HepG2 (cell line): ENCODE measurements around the gene ATP7B. TPM values are rescaled to one million over a fixed set of nuclear protein-coding genes. Genes with fewer than 3 reads are reported as not detected.

Experiments used
- ATAC-seq: fragments of 200-7000 bp; cut with Tn5 transposase; 3 replicates; pipeline ENCODE4 v1.9.1; 2020; ENCODE audit warnings: mild to moderate bottlenecking, moderate library complexity
- BruUV-seq: library from RNA; stranded (reverse); fragments of 400-500 nt; replicated peaks from 2 replicates; lab custom pipeline; 2021; lab: Mats Ljungman, UMichigan
- CTCF ChIA-PET: fragments of 300-600 bp; formaldehyde crosslinking; extraction: SDS; loops from one replicate; lab custom pipeline; 2021; ENCODE audit warnings: low total read pairs, inconsistent platforms, low intra/inter-chr PET ratio; lab: Yijun Ruan, JAX
- POLR2A ChIA-PET: fragments of 350-600 bp; sonication (Branson Sonifier 250); formaldehyde crosslinking; loops from one replicate; lab custom pipeline; 2020; ENCODE audit warnings: antibody characterized with exemption, inconsistent platforms; lab: Yijun Ruan, JAX
- DNase-seq: peaks from one replicate; pipeline ENCODE4 v3.0.0-alpha.2; 2015; ENCODE audit warnings: low spot score
- FAIRE-seq: peaks from 3 replicates; lab custom pipeline; 2011; peaks lifted over from hg19 to GRCh38; lab: Jason Lieb, UNC
- H2AFZ ChIP-seq: one replicate; pipeline ENCODE4 v1.6.1; 2011; ENCODE audit warnings: low read length, inconsistent platforms
- H3K27ac ChIP-seq: fragments of 300-600 bp; 3 replicates; pipeline ENCODE4 v1.8.0; 2011; ENCODE audit warnings: mixed run types, mild to moderate bottlenecking, mixed read lengths, low read length, inconsistent platforms; ENCODE audit not compliant: insufficient read depth; ENCODE audit errors: extremely low read length
- H3K27me3 ChIP-seq, 2 experiments: fragments of 200-600 bp in 1 of 2; 2 replicates in 1 of 2; 3 replicates in 1 of 2; pipeline versions ENCODE4 v1.6.0 to v1.8.0; 2011; ENCODE audit warnings: low read length in 2 of 2, mild to moderate bottlenecking in 2 of 2, moderate library complexity in 2 of 2, inconsistent platforms in 1 of 2; ENCODE audit not compliant: insufficient read depth in 2 of 2, control insufficient read depth in 1 of 2
- H3K36me3 ChIP-seq, 2 experiments: fragments of 200-600 bp in 1 of 2; replicated peaks in 1 of 2; 2 replicates in 1 of 2; 3 replicates in 1 of 2; pipeline versions ENCODE4 v1.5.1 to v1.8.0; 2011; ENCODE audit warnings: low read length in 2 of 2, inconsistent platforms in 1 of 2; ENCODE audit not compliant: insufficient read depth in 2 of 2, control insufficient read depth in 1 of 2
- H3K4me1 ChIP-seq: 2 replicates; pipeline ENCODE4 v1.5.1; 2012; ENCODE audit warnings: low read length, inconsistent platforms; ENCODE audit not compliant: insufficient read depth
- H3K4me2 ChIP-seq: 2 replicates; pipeline ENCODE4 v1.6.0; 2011; ENCODE audit warnings: low read depth, low read length, inconsistent platforms
- H3K4me3 ChIP-seq, 3 experiments: fragments of 200-600 bp in 1 of 3; sonication (generic), shearing (Covaris generic) in 1 of 3; replicated peaks in 1 of 3; 2 replicates each; pipeline ENCODE4 v1.5.1; 2011 to 2016; ENCODE audit warnings: low read length in 3 of 3, inconsistent platforms in 2 of 3, low read depth in 2 of 3, mild to moderate bottlenecking in 2 of 3, control low read depth in 1 of 3, mixed read lengths in 1 of 3; ENCODE audit not compliant: insufficient read depth in 1 of 3
- H3K79me2 ChIP-seq: one replicate; pipeline ENCODE4 v1.6.1; 2011; ENCODE audit warnings: low read length, inconsistent platforms; ENCODE audit not compliant: insufficient read depth
- H3K9ac ChIP-seq: 2 replicates; pipeline ENCODE4 v1.6.0; 2011; ENCODE audit warnings: mild to moderate bottlenecking, low read depth, low read length, inconsistent platforms; ENCODE audit not compliant: insufficient read depth
- H3K9me3 ChIP-seq: 2 replicates; pipeline ENCODE4 v1.5.1; 2012; ENCODE audit warnings: mild to moderate bottlenecking, low read length
- H4K20me1 ChIP-seq: 2 replicates; pipeline ENCODE4 v1.6.0; 2011; ENCODE audit warnings: inconsistent platforms, mild to moderate bottlenecking, low read length, moderate library complexity; ENCODE audit not compliant: insufficient read depth
- JDP2 ChIP-seq: sonication (generic); formaldehyde crosslinking; IDR thresholded peaks from 2 replicates; pipeline ENCODE4 v1.8.1; 2022; ENCODE audit warnings: missing genetic modification reagents, borderline replicate concordance
- NCOA2 ChIP-seq: sonication (generic); formaldehyde crosslinking; IDR thresholded peaks from 2 replicates; pipeline ENCODE4 v1.8.0; 2022; ENCODE audit warnings: inconsistent platforms
- RXRB ChIP-seq: IDR thresholded peaks from 2 replicates; pipeline ENCODE4 v1.6.1; 2016; ENCODE audit warnings: borderline replicate concordance, missing genetic modification reagents, missing compliant biosample characterization
- SOX13 ChIP-seq, 3 experiments: fragments of 450-650 bp in 1 of 3; sonication (generic) in 1 of 3; formaldehyde crosslinking in 1 of 3; IDR thresholded peaks in 2 of 3; conservative IDR thresholded peaks in 1 of 3; 2 replicates each; pipeline versions ENCODE4 v1.5.0 to v1.6.1; 2016 to 2020; ENCODE audit warnings: antibody characterized with exemption in 1 of 3, mild to moderate bottlenecking in 1 of 3, missing compliant biosample characterization in 1 of 3, missing genetic modification reagents in 1 of 3, moderate library complexity in 1 of 3
- SYNCRIP ChIP-seq: fragments of 200-400 bp; formaldehyde crosslinking; IDR thresholded peaks from 2 replicates; pipeline ENCODE4 v1.6.1; 2018; ENCODE audit warnings: mild to moderate bottlenecking, low read depth, low read length; ENCODE audit not compliant: insufficient read depth
- TEAD2 ChIP-seq: sonication (generic); formaldehyde crosslinking; IDR thresholded peaks from 2 replicates; pipeline ENCODE4 v1.9.0; 2021; ENCODE audit warnings: missing genetic modification reagents
- TEAD3 ChIP-seq: optimal IDR thresholded peaks from 2 replicates; pipeline ENCODE3; 2016; ENCODE audit warnings: borderline replicate concordance
- ZNF274 ChIP-seq: sonication (generic); formaldehyde crosslinking; IDR thresholded peaks from 2 replicates; pipeline ENCODE4 v1.5.1; 2020; ENCODE audit warnings: mild to moderate bottlenecking, missing genetic modification reagents
- ZNF605 ChIP-seq: sonication (generic); formaldehyde crosslinking; IDR thresholded peaks from 2 replicates; pipeline ENCODE4 v1.8.0; 2022; ENCODE audit warnings: mild to moderate bottlenecking, missing genetic modification reagents
- ZNF607 ChIP-seq: sonication (generic); formaldehyde crosslinking; IDR thresholded peaks from 2 replicates; pipeline ENCODE4 v1.5.1; 2020; ENCODE audit warnings: missing genetic modification reagents, mild to moderate bottlenecking, borderline replicate concordance
- ZNF713 ChIP-seq: sonication (generic); formaldehyde crosslinking; IDR thresholded peaks from 2 replicates; pipeline ENCODE4 v1.4.0; 2020; ENCODE audit warnings: mild to moderate bottlenecking, missing genetic modification reagents
- WGBS: methylation state at CpG from one replicate; pipeline ENCODE4 v1.1.6; 2017; ENCODE audit warnings: low lambda C conversion rate; 5-methylcytosine and 5-hydroxymethylcytosine counted together
- in situ Hi-C: cut with HindIII; loops from 2 replicates; pipeline ENCODE4 v1.10.0; 2017; ENCODE audit warnings: low pct_unique_long_range_greater_than_20kb; ENCODE audit not compliant: extremely low pct_ligation_motif_present
- intact Hi-C: fragments of 100-400 bp; cut with micrococcal nuclease; formaldehyde crosslinking; loops from one replicate; pipeline ENCODE4 v1.10.0; 2022; ENCODE audit not compliant: unreplicated experiment
- polyA plus RNA-seq, 8 experiments: library from polyadenylated mRNA; depleted of rRNA in 3 of 8; stranded (reverse) in 7 of 8; unstranded in 1 of 8; fragments of >200 nt; fragmentation: Illumina TruSeq in 4 of 8; extraction: Trizol in 4 of 8; gene quantifications; 2 replicates each; pipeline versions ENCODE4 v1.2.1 to v1.2.3, GENCODE V29; 2011 to 2016; ENCODE audit warnings: low read depth in 4 of 8, missing spikeins in 1 of 8, mixed read lengths in 1 of 8; ENCODE audit not compliant: insufficient read depth in 1 of 8
- total RNA-seq, 5 experiments: library from RNA; depleted of rRNA; stranded (reverse); fragments of >200 nt; fragmentation: Illumina TruSeq; extraction: Trizol; gene quantifications; 2 replicates each; pipeline ENCODE4 v1.2.3, GENCODE V29; 2016; ENCODE audit warnings: low read depth in 1 of 5
- TF ChIP-seq, protein P1 (sequence below): sonication (generic); formaldehyde crosslinking; IDR thresholded peaks from 2 replicates; pipeline ENCODE4 v1.4.0; 2020; ENCODE audit warnings: missing genetic modification reagents, borderline replicate concordance
- TF ChIP-seq, protein P2 (sequence below): sonication (generic); formaldehyde crosslinking; IDR thresholded peaks from 2 replicates; pipeline ENCODE4 v1.4.0; 2020; ENCODE audit warnings: low read depth, mild to moderate bottlenecking, missing genetic modification reagents

ATP7B gene
- total and polyA plus RNA-seq, 2 of the 13 experiments (the other 11 are each of a cell fraction or from before 2014, with no cell fraction given), result 31.8 to 57.4 TPM

DNA sequence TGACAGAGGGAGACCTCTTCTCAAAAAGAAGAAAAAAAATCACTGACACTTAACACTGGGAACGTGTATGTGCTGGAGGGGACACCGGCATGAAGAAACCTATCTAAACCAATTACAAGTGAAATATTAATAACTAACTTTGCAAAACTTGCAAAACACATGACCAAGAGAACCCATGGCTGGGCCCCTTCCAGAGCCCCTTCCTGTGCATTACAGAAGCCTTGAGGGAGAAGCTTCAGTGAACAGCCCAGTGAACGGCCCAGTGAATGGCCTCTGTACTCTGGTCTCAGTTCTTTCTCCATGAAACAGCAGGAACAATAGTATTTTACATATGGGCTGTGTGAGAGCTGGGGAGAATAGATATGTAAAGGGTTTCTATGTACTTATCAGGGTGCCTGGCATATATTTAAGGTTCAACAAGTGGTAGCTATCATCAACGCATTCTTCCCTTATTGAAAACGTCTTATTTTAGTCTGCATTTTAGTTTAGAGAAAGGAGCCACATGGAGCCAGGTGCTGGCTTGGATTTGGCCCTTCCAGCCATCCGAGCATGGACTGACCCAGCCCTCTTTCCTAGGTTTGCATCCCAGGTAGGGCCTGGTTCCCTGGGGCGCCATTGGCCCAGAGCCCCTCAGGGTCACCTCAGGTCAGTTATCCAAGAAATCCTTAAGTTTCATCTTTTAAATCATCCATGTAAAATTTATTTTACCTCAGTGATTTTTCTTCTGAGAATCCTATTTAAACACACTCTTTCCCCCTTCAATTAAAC, 95.0 kb downstream of the ATP7B start:
- TF ChIP-seq RXRB (CRISPR knock-in tag) (no peak), TEAD2 (CRISPR knock-in tag) (no peak), NCOA2 (no peak), SOX13 (IDR thresholded peaks at IDR 0.05) (no peak), SOX13 (CRISPR knock-in tag; conservative IDR thresholded peaks at IDR 0.05 in 1 of 2, IDR thresholded peaks at IDR 0.05 in 1 of 2) (no peak), ZNF607 (CRISPR knock-in tag) (no peak), ZNF713 (CRISPR knock-in tag) (no peak), ZNF605 (no peak), JDP2 (CRISPR knock-in tag) (no peak), ZNF274 (CRISPR knock-in tag) (no peak), TEAD3 (CRISPR knock-in tag) (no peak), SYNCRIP (no peak)
- TF ChIP-seq, protein P1, sequence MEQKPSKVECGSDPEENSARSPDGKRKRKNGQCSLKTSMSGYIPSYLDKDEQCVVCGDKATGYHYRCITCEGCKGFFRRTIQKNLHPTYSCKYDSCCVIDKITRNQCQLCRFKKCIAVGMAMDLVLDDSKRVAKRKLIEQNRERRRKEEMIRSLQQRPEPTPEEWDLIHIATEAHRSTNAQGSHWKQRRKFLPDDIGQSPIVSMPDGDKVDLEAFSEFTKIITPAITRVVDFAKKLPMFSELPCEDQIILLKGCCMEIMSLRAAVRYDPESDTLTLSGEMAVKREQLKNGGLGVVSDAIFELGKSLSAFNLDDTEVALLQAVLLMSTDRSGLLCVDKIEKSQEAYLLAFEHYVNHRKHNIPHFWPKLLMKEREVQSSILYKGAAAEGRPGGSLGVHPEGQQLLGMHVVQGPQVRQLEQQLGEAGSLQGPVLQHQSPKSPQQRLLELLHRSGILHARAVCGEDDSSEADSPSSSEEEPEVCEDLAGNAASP (CRISPR knock-in tag), result no peak
- TF ChIP-seq, protein P2, sequence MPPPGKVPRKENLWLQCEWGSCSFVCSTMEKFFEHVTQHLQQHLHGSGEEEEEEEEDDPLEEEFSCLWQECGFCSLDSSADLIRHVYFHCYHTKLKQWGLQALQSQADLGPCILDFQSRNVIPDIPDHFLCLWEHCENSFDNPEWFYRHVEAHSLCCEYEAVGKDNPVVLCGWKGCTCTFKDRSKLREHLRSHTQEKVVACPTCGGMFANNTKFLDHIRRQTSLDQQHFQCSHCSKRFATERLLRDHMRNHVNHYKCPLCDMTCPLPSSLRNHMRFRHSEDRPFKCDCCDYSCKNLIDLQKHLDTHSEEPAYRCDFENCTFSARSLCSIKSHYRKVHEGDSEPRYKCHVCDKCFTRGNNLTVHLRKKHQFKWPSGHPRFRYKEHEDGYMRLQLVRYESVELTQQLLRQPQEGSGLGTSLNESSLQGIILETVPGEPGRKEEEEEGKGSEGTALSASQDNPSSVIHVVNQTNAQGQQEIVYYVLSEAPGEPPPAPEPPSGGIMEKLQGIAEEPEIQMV (CRISPR knock-in tag), result no peak
- Histone ChIP-seq H3K79me2 (no peaks in the 10 kb centered on the region), H4K20me1 (no peaks in the 10 kb centered on the region), H3K9me3 (no peaks in the 10 kb centered on the region), H3K27me3 (no peaks in the 10 kb centered on the region), H3K9ac (no peak overlapping the region), H3K4me2 (no peak overlapping the region), H3K4me3 (no peak overlapping the region), H2AFZ (no peak overlapping the region), H3K36me3 (peaks cover 11 to 22% of the 10 kb centered on the region in 2 experiments; a peak in 4 of 5 replicates), H3K4me1 (no peaks in the 10 kb centered on the region), H3K27ac (no peak overlapping the region)
- 96% methylated on average over 7 of the region's 7 CpGs for WGBS
- intact Hi-C loops, result no loop called here
- POLR2A ChIA-PET, result no interaction called here
- BruUV-seq, result no TSS peak
- in situ Hi-C loops, result no loop called here
- DNase-seq (no peak), FAIRE-seq (no peak), ATAC-seq (no peak)
- CTCF ChIA-PET, result no interaction called here
